ENCODE data around the gene SNAP91.

DNA sequence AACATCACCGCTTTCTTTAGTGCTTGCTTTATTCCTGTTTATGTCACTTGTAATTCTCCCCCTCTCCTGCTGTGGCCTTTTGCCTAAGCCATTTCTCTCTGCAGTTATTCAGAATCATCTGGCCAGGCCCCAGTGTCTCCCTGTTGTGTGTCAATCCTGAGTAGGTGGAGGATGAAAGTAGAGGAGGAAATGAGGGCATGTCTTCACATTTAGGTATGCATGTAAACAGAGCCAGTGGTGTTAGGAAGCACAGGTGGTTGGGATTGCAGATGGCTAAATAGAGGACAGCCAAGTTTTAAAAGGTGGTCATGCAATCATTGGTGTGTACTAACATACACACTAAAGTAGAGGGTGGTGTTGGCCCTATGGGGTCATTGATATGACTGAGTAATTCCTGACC, 191.4 kb downstream of the SNAP91 start:
- no peak for TF ChIP-seq CTCF (IDR thresholded peaks at IDR 0.05)
- no peak for TF ChIP-seq POLR2A (IDR thresholded peaks at IDR 0.05)
